Osteoblast (primary cell): Measurements from ENCODE around the gene USP2. TPM values are rescaled to one million over a fixed set of nuclear protein-coding genes. Genes with fewer than 3 reads are reported as not detected.

Experiments used
- DNase-seq: peaks from one replicate; pipeline ENCODE4 v3.0.0; 2011; ENCODE audit warnings: low spot score, mixed read lengths; ENCODE audit not compliant: insufficient read length; ENCODE audit errors: missing footprints
- H2AFZ ChIP-seq: 2 replicates; pipeline ENCODE4 v1.6.0; 2011; ENCODE audit warnings: mild to moderate bottlenecking, low read length
- H3K27ac ChIP-seq: 2 replicates; pipeline ENCODE4 v1.5.1; 2011; ENCODE audit warnings: mild to moderate bottlenecking, low read depth, low read length, moderate library complexity
- H3K27me3 ChIP-seq: 2 replicates; pipeline ENCODE4 v1.6.0; 2012; ENCODE audit warnings: mild to moderate bottlenecking, control low read depth, inconsistent platforms, low read length, moderate library complexity; ENCODE audit not compliant: insufficient read depth
- H3K36me3 ChIP-seq: 2 replicates; pipeline ENCODE4 v1.5.1; 2011; ENCODE audit warnings: mild to moderate bottlenecking, low read length, control low read depth, moderate library complexity; ENCODE audit not compliant: insufficient read depth
- H3K4me1 ChIP-seq: 2 replicates; pipeline ENCODE4 v1.5.1; 2011; ENCODE audit warnings: mild to moderate bottlenecking, low read length, control low read depth, moderate library complexity; ENCODE audit not compliant: insufficient read depth
- H3K4me2 ChIP-seq: 2 replicates; pipeline ENCODE4 v1.6.0; 2011; ENCODE audit warnings: mild to moderate bottlenecking, low read length; ENCODE audit not compliant: insufficient read depth
- H3K4me3 ChIP-seq: fragments of 200-600 bp; sonication (generic); 3 replicates; pipeline ENCODE4 v1.5.1; 2012; ENCODE audit warnings: mild to moderate bottlenecking, low read length, inconsistent platforms; ENCODE audit not compliant: insufficient read depth
- H3K79me2 ChIP-seq: 2 replicates; pipeline ENCODE4 v1.6.0; 2012; ENCODE audit warnings: mild to moderate bottlenecking, low read length, control low read depth, inconsistent platforms; ENCODE audit not compliant: insufficient read depth
- H3K9me3 ChIP-seq: 2 replicates; pipeline ENCODE4 v1.5.1; 2011; ENCODE audit warnings: low read depth, low read length, control low read depth
- H4K20me1 ChIP-seq: 2 replicates; pipeline ENCODE4 v1.6.0; 2012; ENCODE audit warnings: mild to moderate bottlenecking, low read length, control low read depth; ENCODE audit not compliant: insufficient read depth
- CTCF ChIP-seq: IDR thresholded peaks from 2 replicates; pipeline ENCODE4 v1.5.1; 2011; ENCODE audit warnings: mild to moderate bottlenecking, low read depth, low read length, moderate library complexity; ENCODE audit errors: extremely low read depth
- total RNA-seq: library from RNA; depleted of rRNA; stranded (reverse); fragments of >200 nt; gene quantifications from 2 replicates; pipeline ENCODE4 v1.2.3, GENCODE V29; 2012

Gene USP2
- total RNA-seq, 1 donor, result 0.36 TPM

DNA sequence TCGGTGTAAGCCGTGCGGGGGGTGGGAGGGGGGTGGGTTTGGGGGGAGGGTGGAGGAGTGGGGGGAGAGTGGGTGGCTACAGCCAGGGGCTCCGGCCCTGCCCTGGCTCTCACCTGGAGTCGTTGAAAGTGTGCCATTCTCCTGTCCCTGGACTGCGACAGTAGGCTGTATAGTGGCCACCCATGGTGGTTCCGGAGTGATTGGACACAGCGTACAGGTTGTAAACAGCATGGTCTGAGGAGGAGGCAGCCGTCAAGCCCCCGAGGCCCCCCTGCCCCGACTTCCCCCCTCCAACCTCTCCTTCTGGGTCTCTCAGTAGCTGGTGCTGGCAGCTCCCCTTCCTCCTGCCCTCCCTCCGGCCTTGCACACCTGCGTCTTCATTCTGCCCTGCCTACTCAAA, 24.4 kb downstream of the USP2 start:
- H4K20me1 ChIP-seq, result no peaks in the 10 kb centered on the region
- H3K36me3 ChIP-seq, result no peaks in the 10 kb centered on the region
- H3K79me2 ChIP-seq, result no peaks in the 10 kb centered on the region
- peaks cover 20% of the 10 kb centered on the region for H3K4me1 ChIP-seq
- TF ChIP-seq CTCF, result no peak
- no peak overlapping the region for H2AFZ ChIP-seq
- DNase-seq, result no peak
- peak overlapping the region; percentile 82 for H3K4me3 ChIP-seq
- no peak overlapping the region for H3K27ac ChIP-seq
- peaks cover under 1% of the 10 kb centered on the region for H3K27me3 ChIP-seq
- H3K4me2 ChIP-seq, result peak overlapping the region; percentile 99
- H3K9me3 ChIP-seq, result no peaks in the 10 kb centered on the region

GRCh38 chr11:119356349-119357031, 25.0 kb downstream of the USP2 start:
- Histone ChIP-seq H3K79me2 (no peaks in the 10 kb centered on the region), H4K20me1 (no peaks in the 10 kb centered on the region), H3K9me3 (no peaks in the 10 kb centered on the region), H3K4me3 (peak overlapping the region; percentile 82), H3K27me3 (peaks cover 7% of the 10 kb centered on the region), H3K4me1 (peaks cover 14% of the 10 kb centered on the region), H3K27ac (peak overlapping the region; percentile 47), H3K4me2 (peak overlapping the region; percentile 99), H2AFZ (peak overlapping the region; percentile 96), H3K36me3 (no peaks in the 10 kb centered on the region)
- peak; percentile 99 for DNase-seq
- peak; percentile 71 for TF ChIP-seq CTCF

DNA sequence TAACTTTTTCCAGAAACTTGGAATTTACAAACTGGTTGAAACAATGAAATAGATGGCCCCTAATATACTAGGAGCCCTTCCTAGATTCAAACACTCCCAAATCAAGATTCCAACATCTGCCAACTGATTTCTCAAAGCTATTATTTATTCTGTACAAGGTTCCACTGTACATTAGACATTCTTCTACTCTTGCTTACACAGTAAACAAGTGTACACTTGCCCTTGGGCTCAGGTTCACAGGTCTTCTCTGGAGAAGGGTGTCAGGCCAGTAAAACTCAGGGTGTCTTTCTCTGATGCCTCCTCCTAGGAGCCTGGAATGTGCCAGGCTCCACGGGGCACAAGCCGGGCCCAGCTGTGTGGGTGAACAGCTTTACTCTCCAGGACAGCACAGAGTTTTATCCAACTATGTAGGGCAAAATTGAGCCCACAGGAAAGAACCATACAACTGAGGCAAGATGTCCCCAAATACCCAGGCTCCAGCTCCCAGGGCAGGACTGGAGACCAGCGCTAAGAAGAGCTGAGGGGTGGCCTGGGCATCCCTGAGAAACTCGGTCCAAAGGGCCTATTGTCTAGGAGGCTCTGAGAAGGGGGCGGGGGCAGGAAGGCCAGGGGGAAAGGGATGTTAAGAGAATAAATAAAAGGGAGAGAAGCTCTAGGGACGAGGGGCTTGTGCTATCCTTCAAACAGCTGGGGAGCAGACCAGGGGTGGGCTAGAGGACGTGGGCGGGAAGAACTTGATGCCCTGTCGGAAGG, 26.2 kb downstream of the USP2 start:
- no peak overlapping the region for H3K27ac ChIP-seq
- TF ChIP-seq CTCF, result no peak
- no peak overlapping the region for H3K4me3 ChIP-seq
- H3K4me1 ChIP-seq, result peaks cover 5% of the 10 kb centered on the region
- H2AFZ ChIP-seq, result no peak overlapping the region
- no peaks in the 10 kb centered on the region for H4K20me1 ChIP-seq
- H3K27me3 ChIP-seq, result peaks cover 7% of the 10 kb centered on the region
- no peaks in the 10 kb centered on the region for H3K9me3 ChIP-seq
- H3K79me2 ChIP-seq, result no peaks in the 10 kb centered on the region
- H3K36me3 ChIP-seq, result no peaks in the 10 kb centered on the region
- no peak overlapping the region for H3K4me2 ChIP-seq
- DNase-seq, result peak; percentile 73

- Histone ChIP-seq H3K4me2 (no peak overlapping the region), H4K20me1 (no peaks in the 10 kb centered on the region), H3K4me3 (no peak overlapping the region), H3K27me3 (peaks cover 11% of the 10 kb centered on the region), H2AFZ (no peak overlapping the region), H3K79me2 (no peaks in the 10 kb centered on the region), H3K4me1 (peaks cover 5% of the 10 kb centered on the region), H3K27ac (no peak overlapping the region), H3K36me3 (no peaks in the 10 kb centered on the region), H3K9me3 (no peaks in the 10 kb centered on the region)
- peak; percentile 75 for DNase-seq
- TF ChIP-seq CTCF, result no peak
These were observed 28.6 kb downstream of the USP2 start for GRCh38 chr11:119352857-119353260.
